BJ (cell line): ENCODE results near the gene AP4S1. TPM values are rescaled to one million over a fixed set of nuclear protein-coding genes. Genes with fewer than 3 reads are reported as not detected.

Source experiments
- CTCF ChIA-PET: fragments of 350-600 bp; formaldehyde crosslinking; extraction: SDS; loops from one replicate; lab custom pipeline; 2021; ENCODE audit warnings: antibody characterized with exemption, inconsistent platforms; lab: Yijun Ruan, JAX
- POLR2A ChIA-PET: fragments of 300-600 bp; sonication (Branson Sonifier 250); formaldehyde crosslinking; extraction: SDS; loops from one replicate; lab custom pipeline; 2021; ENCODE audit warnings: antibody characterized with exemption; lab: Charles Lee
- DNase-seq: peaks from one replicate; pipeline ENCODE4 v3.0.0-alpha.2; 2011; ENCODE audit warnings: low read depth
- H3K27me3 ChIP-seq: 2 replicates; pipeline ENCODE4 v1.6.0; 2011; ENCODE audit warnings: low read length; ENCODE audit not compliant: control insufficient read depth, insufficient read depth
- H3K36me3 ChIP-seq: 2 replicates; pipeline ENCODE4 v1.5.1; 2011; ENCODE audit warnings: low read length; ENCODE audit not compliant: control insufficient read depth, insufficient read depth
- H3K4me3 ChIP-seq: 2 replicates; pipeline ENCODE4 v1.5.1; 2011; ENCODE audit warnings: low read depth, mild to moderate bottlenecking, control low read depth, low read length
- CTCF ChIP-seq: IDR thresholded peaks from 2 replicates; pipeline ENCODE4 v1.5.1; 2011; ENCODE audit warnings: low read depth, mild to moderate bottlenecking, control low read depth, inconsistent platforms, low read length, moderate library complexity; ENCODE audit not compliant: insufficient read depth
- polyA plus RNA-seq: library from polyadenylated mRNA; depleted of rRNA; stranded (reverse); fragments of >200 nt; gene quantifications from 2 replicates; pipeline ENCODE4 v1.2.3, GENCODE V29; 2011

Gene AP4S1
- polyA plus RNA-seq, 1 experiment, result 2.5 TPM

GRCh38 chr14:30983858-30984257, 41.6 kb upstream of the AP4S1 start:
- TF ChIP-seq CTCF, result no peak
- Histone ChIP-seq H3K27me3 (no peaks in the 10 kb centered on the region), H3K4me3 (no peak overlapping the region), H3K36me3 (no peaks in the 10 kb centered on the region)
- DNase-seq, result no peak
- ChIA-PET POLR2A (no interaction called here), CTCF (no interaction called here)

GRCh38 chr14:30985796-30986195, 39.7 kb upstream of the AP4S1 start:
- DNase-seq, result no peak
- TF ChIP-seq CTCF, result no peak
- Histone ChIP-seq H3K27me3 (no peaks in the 10 kb centered on the region), H3K4me3 (no peak overlapping the region), H3K36me3 (no peaks in the 10 kb centered on the region)
- ChIA-PET CTCF (interaction anchor here (3.5 kb wide), 1 partner anchor 97 kb away, joined by 12 read pairs; no protein-coding TSS in a partner anchor), POLR2A (interaction anchor here (0.6 kb wide), 1 partner anchor 38 kb away, joined by 4 read pairs; no protein-coding TSS in a partner anchor)

GRCh38 chr14:30988509-30988908, 36.9 kb upstream of the AP4S1 start:
- Histone ChIP-seq H3K27me3 (no peaks in the 10 kb centered on the region), H3K36me3 (no peaks in the 10 kb centered on the region), H3K4me3 (no peak overlapping the region)
- no peak for DNase-seq
- TF ChIP-seq CTCF, result no peak
- CTCF ChIA-PET, result interaction anchor here (0.7 to 3.5 kb wide), 3 partner anchors 9 to 1600 kb away, joined by 3 to 12 read pairs (median 4); no protein-coding TSS in a partner anchor
- POLR2A ChIA-PET, result interaction anchor here (0.6 kb wide), 1 partner anchor 331 kb away, joined by 3 read pairs; no protein-coding TSS in a partner anchor

- no peak for DNase-seq
Measured at GRCh38 chr14:30990770-30991169, 34.7 kb upstream of the AP4S1 start.

GRCh38 chr14:30991408-30991807, 34.0 kb upstream of the AP4S1 start:
- no peak for DNase-seq
- ChIA-PET CTCF (interaction anchor here (1.4 kb wide), 1 partner anchor 20 kb away, joined by 3 read pairs; no protein-coding TSS in a partner anchor), POLR2A (interaction anchor here (0.6 kb wide), 1 partner anchor 889 kb away, joined by 3 read pairs; no protein-coding TSS in a partner anchor)
- H3K4me3 ChIP-seq, result no peak overlapping the region
- TF ChIP-seq CTCF, result no peak
- no peaks in the 10 kb centered on the region for H3K27me3 ChIP-seq
- no peaks in the 10 kb centered on the region for H3K36me3 ChIP-seq

More at GRCh38 chr14:30990770-30991169, 34.7 kb upstream of the AP4S1 start:
- CTCF ChIA-PET, result interaction anchor here (1.4 kb wide), 1 partner anchor 19 kb away, joined by 3 read pairs; no protein-coding TSS in a partner anchor
- Histone ChIP-seq H3K36me3 (no peaks in the 10 kb centered on the region), H3K4me3 (no peak overlapping the region), H3K27me3 (no peaks in the 10 kb centered on the region)
- TF ChIP-seq CTCF, result no peak
- POLR2A ChIA-PET, result interaction anchor here (0.6 kb wide), 1 partner anchor 890 kb away, joined by 3 read pairs; no protein-coding TSS in a partner anchor
